Motor neuron (in vitro differentiated cells): ENCODE results near the gene BMPR1B. TPM values are rescaled to one million over a fixed set of nuclear protein-coding genes. Genes with fewer than 3 reads are reported as not detected.
"Not testable (repeated sequence)": the region's sequence is repeated elsewhere in the genome, so short reads cannot be mapped to it uniquely, and the experiment has no call there.

ENCODE experiments used
- ATAC-seq, 8 experiments: fragments of 200-7000 bp; cut with Tn5 transposase; replicated peaks in 6 of 8; 2 replicates each; pipeline ENCODE4 v1.8.0; 2021; ENCODE audit warnings: mild to moderate bottlenecking in 8 of 8, moderate library complexity in 8 of 8
- H3K27ac ChIP-seq, 2 donors: fragments of 250-450 bp; sonication (Bioruptor Pico); 2 replicates each; pipeline ENCODE4 v1.9.0; 2021; ENCODE audit warnings: antibody characterized with exemption in 2 of 2, mild to moderate bottlenecking in 2 of 2, moderate library complexity in 1 of 2
- H3K4me1 ChIP-seq, 2 donors: fragments of 250-450 bp; sonication (Bioruptor Pico); replicated peaks in 1 of 2; 2 replicates each; pipeline ENCODE4 v1.6.1; 2021; ENCODE audit warnings: antibody characterized with exemption in 2 of 2, mild to moderate bottlenecking in 2 of 2, moderate library complexity in 1 of 2
- H3K4me3 ChIP-seq, 5 donors: fragments of 250-450 bp; sonication (Bioruptor Pico); 2 replicates each; pipeline ENCODE4 v1.9.0; 2021; ENCODE audit warnings: antibody characterized with exemption in 5 of 5, mild to moderate bottlenecking in 5 of 5, moderate library complexity in 4 of 5
- WGBS, 10 experiments: fragments of 450-650 bp; shearing (Covaris generic); methylation state at CpG; one replicate each; pipeline ENCODE4 v1.0.0; 2022; 5-methylcytosine and 5-hydroxymethylcytosine counted together
- in situ Hi-C, 9 experiments: fragments of 400-800 bp; cut with MboI; loops; one replicate each; pipeline ENCODE4 v1.15.0; 2021; ENCODE audit warnings: low sequenced_read_pairs in 9 of 9, low pct_unique_long_range_greater_than_20kb in 2 of 9; ENCODE audit not compliant: unreplicated experiment in 9 of 9
- total RNA-seq, 8 experiments: library from RNA; unstranded; fragments of 300-600 nt; gene quantifications; 2 replicates each; pipeline versions ENCODE4 v1.2.3 to v1.2.4, GENCODE V29; 2022

Gene BMPR1B
- total RNA-seq, 8 experiments from 2014 or later, result 0.17 to 69.0 (median 1.9) TPM

GRCh38 chr4:95050980-95051701 lies 293.4 kb downstream of the BMPR1B start:
- Histone ChIP-seq H3K4me1 (peaks cover 3 to 6% of the 10 kb centered on the region in 2 donors), H3K4me3 (peak overlapping the region in 1 of 5 donors; percentile 16), H3K27ac (no peak overlapping the region)
- 24 to 82% (median 44%) methylated on average over 2 to 10 of the region's 13 CpGs; no CpG with 5 or more reads in 1 of the 10 experiments for WGBS, 10 experiments
- in situ Hi-C loops, result no loop called here
- ATAC-seq, result peak in 5 of 8 experiments; percentile 65 to 81 (median 77)

- ATAC-seq, result peak in 1 of 8 experiments; percentile 60
- in situ Hi-C loops, result no loop called here
- peaks cover 3 to 6% of the 10 kb centered on the region in 2 donors for H3K4me1 ChIP-seq
- H3K4me3 ChIP-seq, result no peak overlapping the region
- no peak overlapping the region for H3K27ac ChIP-seq
- WGBS, 10 experiments, result 8 to 94% (median 35%) methylated on average over 2 of the region's 2 CpGs; no CpG with 5 or more reads in 4 of the 10 experiments
These were observed 293.9 kb downstream of the BMPR1B start for GRCh38 chr4:95051702-95052020.

GRCh38 chr4:95058991-95059390 lies 301.2 kb downstream of the BMPR1B start:
- ATAC-seq, result no peak
- in situ Hi-C loops, result no loop called here
- Histone ChIP-seq H3K4me1 (peaks cover 0 to 9% of the 10 kb centered on the region in 2 donors), H3K4me3 (no peak overlapping the region), H3K27ac (no peak overlapping the region)
- 18 to 100% (median 33%) methylated on average over 1 of the region's 1 CpG; no CpG with 5 or more reads in 3 of the 10 experiments for WGBS, 10 experiments

GRCh38 chr4:95059663-95060062 lies 301.9 kb downstream of the BMPR1B start:
- peaks cover 0 to 9% of the 10 kb centered on the region in 2 donors for H3K4me1 ChIP-seq
- in situ Hi-C loops, result no loop called here
- H3K4me3 ChIP-seq, result no peak overlapping the region
- 20 to 100% (median 83%) methylated on average over 1 of the region's 1 CpG; no CpG with 5 or more reads in 5 of the 10 experiments for WGBS, 10 experiments
- H3K27ac ChIP-seq, result no peak overlapping the region
- no peak for ATAC-seq

GRCh38 chr4:95061220-95061619 lies 303.5 kb downstream of the BMPR1B start:
- WGBS, 10 experiments, result 33 to 85% (median 66%) methylated on average over 1 to 2 of the region's 2 CpGs
- Histone ChIP-seq H3K4me3 (no peak overlapping the region), H3K4me1 (peaks cover 0 to 9% of the 10 kb centered on the region in 2 donors), H3K27ac (no peak overlapping the region)
- in situ Hi-C loops, result no loop called here
- ATAC-seq, result no peak

- H3K4me1 ChIP-seq, in situ Hi-C loops, H3K27ac ChIP-seq, H3K4me3 ChIP-seq, ATAC-seq: not testable (repeated sequence)
- WGBS, 10 experiments, result 50 to 100% (median 88%) methylated on average over 1 to 4 of the region's 4 CpGs; no CpG with 5 or more reads in 1 of the 10 experiments
These were observed 304.0 kb downstream of the BMPR1B start for GRCh38 chr4:95061801-95062200.

GRCh38 chr4:95066050-95066449 lies 308.3 kb downstream of the BMPR1B start:
- ATAC-seq, result peak in 3 of 8 experiments; percentile 59 to 98 (median 98)
- H3K27ac ChIP-seq, result no peak overlapping the region
- H3K4me3 ChIP-seq, result no peak overlapping the region
- H3K4me1 ChIP-seq, result no peaks in the 10 kb centered on the region
- in situ Hi-C loops, result no loop called here
- 0 to 91% (median 14%) methylated on average over 1 of the region's 1 CpG; no CpG with 5 or more reads in 3 of the 10 experiments for WGBS, 10 experiments

GRCh38 chr4:95068401-95068800 lies 310.6 kb downstream of the BMPR1B start:
- Histone ChIP-seq H3K4me3 (no peak overlapping the region), H3K4me1 (no peaks in the 10 kb centered on the region), H3K27ac (no peak overlapping the region)
- in situ Hi-C loops, result no loop called here
- ATAC-seq, result no peak
- 80 to 100% (median 100%) methylated on average over 1 of the region's 1 CpG; no CpG with 5 or more reads in 5 of the 10 experiments for WGBS, 10 experiments

GRCh38 chr4:95068818-95069478 lies 311.2 kb downstream of the BMPR1B start:
- Histone ChIP-seq H3K4me1 (no peaks in the 10 kb centered on the region), H3K4me3 (no peak overlapping the region), H3K27ac (no peak overlapping the region)
- ATAC-seq, result no peak
- WGBS, 10 experiments, result 0 to 100% (median 95%) methylated on average over 1 to 2 of the region's 2 CpGs
- in situ Hi-C loops, result no loop called here

GRCh38 chr4:95071851-95072250 lies 314.1 kb downstream of the BMPR1B start:
- Histone ChIP-seq H3K27ac (no peak overlapping the region), H3K4me3 (no peak overlapping the region), H3K4me1 (no peaks in the 10 kb centered on the region)
- WGBS, 10 experiments, result 15 to 100% (median 95%) methylated on average over 1 to 3 of the region's 3 CpGs; no CpG with 5 or more reads in 2 of the 10 experiments
- in situ Hi-C loops, result no loop called here
- no peak for ATAC-seq

- ATAC-seq, result no peak
- Histone ChIP-seq H3K4me3 (no peak overlapping the region), H3K4me1 (no peaks in the 10 kb centered on the region), H3K27ac (no peak overlapping the region)
- 50 to 100% (median 92%) methylated on average over 1 of the region's 1 CpG; no CpG with 5 or more reads in 1 of the 10 experiments for WGBS, 10 experiments
- in situ Hi-C loops, result no loop called here
These were observed 315.9 kb downstream of the BMPR1B start for GRCh38 chr4:95073646-95074045.

GRCh38 chr4:95077864-95078263 lies 320.1 kb downstream of the BMPR1B start:
- 0 to 100% (median 78%) methylated on average over 1 of the region's 1 CpG; no CpG with 5 or more reads in 2 of the 10 experiments for WGBS, 10 experiments
- in situ Hi-C loops, result no loop called here
- Histone ChIP-seq H3K27ac (no peak overlapping the region), H3K4me1 (no peaks in the 10 kb centered on the region), H3K4me3 (no peak overlapping the region)
- no peak for ATAC-seq

- in situ Hi-C loops, result no loop called here
- H3K4me3 ChIP-seq, result no peak overlapping the region
These were observed 323.2 kb downstream of the BMPR1B start for GRCh38 chr4:95080969-95081368.

More at GRCh38 chr4:95080969-95081368, 323.2 kb downstream of the BMPR1B start:
- WGBS, 10 experiments, result 69 to 100% (median 88%) methylated on average over 3 of the region's 3 CpGs; no CpG with 5 or more reads in 2 of the 10 experiments
- Histone ChIP-seq H3K27ac (no peak overlapping the region), H3K4me1 (no peaks in the 10 kb centered on the region)
- peak in 1 of 8 experiments; percentile 56 for ATAC-seq
